Measurements from ENCODE around the gene TMEM60. TPM values are rescaled to one million over a fixed set of nuclear protein-coding genes. Genes with fewer than 3 reads are reported as not detected.

The TMEM60 gene
- total RNA-seq, 4 donors from 2014 or later, result 9.6 to 21.9 (median 14.5) TPM

DNA sequence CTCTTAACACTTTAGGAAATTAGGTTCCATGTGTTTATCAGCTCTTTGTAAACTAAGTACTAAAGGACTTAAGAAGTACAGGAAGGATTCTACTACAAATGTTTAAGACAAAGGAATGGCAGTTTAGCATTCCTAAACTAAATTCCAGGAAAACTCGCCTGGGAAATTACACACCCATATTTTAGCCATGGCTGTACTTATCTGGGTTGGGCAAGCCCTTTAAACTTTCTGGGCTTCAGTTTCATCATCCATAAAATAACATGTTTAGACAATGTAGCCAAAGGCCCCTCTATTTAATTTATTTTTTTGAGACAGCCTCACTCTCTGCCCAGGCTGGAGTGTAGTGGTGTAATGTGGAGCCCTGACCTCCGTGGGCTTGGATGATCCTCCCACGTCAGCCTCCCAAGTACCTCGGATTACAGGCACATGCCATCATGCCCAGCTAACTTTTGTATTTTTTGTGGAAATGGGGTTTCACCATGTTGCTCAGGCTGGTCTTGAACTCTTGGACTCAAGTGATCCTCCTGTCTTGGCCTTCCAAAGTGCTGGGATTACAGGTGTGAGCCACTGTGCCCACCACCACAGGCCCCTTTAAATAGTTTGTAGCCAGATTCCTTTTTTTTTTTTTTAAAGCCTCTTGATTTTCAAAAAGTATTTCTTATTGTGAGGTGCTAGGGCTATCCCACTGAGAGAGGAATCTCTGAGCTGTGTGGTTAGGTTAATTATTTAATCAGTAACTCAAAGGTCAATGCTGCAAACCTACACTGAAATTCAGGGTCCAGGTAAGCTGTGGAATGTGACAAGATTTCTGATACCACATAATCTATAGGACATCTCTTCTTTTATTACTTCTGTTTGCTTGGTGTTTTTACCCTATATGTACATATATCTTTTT is 32.1 kb downstream of the TMEM60 start:
- TF ChIP-seq, protein P1, sequence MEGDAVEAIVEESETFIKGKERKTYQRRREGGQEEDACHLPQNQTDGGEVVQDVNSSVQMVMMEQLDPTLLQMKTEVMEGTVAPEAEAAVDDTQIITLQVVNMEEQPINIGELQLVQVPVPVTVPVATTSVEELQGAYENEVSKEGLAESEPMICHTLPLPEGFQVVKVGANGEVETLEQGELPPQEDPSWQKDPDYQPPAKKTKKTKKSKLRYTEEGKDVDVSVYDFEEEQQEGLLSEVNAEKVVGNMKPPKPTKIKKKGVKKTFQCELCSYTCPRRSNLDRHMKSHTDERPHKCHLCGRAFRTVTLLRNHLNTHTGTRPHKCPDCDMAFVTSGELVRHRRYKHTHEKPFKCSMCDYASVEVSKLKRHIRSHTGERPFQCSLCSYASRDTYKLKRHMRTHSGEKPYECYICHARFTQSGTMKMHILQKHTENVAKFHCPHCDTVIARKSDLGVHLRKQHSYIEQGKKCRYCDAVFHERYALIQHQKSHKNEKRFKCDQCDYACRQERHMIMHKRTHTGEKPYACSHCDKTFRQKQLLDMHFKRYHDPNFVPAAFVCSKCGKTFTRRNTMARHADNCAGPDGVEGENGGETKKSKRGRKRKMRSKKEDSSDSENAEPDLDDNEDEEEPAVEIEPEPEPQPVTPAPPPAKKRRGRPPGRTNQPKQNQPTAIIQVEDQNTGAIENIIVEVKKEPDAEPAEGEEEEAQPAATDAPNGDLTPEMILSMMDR (IDR thresholded peaks at IDR 0.05), result no peak
- no peak for DNase-seq (ENCODE audit: low spot score)
- no peak for ATAC-seq (ENCODE audit: low FRiP score)

DNA sequence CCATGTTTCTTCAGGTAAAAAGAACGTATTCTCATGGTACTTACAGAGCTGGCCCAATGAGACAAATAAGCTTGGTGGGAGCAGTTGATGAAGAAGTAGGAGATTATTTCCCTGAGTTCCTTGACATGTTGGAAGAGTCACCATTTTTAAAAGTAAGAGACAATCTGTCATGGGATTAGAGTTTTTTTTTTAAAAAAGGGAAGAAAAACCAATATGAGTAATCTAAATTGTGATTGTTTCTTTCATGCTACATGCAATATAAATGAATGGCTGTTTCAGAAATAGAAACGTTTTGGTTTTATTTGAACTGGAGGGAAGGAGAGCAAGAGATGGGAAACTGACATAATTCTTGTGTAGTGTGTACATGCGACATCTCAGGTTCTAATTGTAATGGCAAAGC is 32.8 kb downstream of the TMEM60 start:
- TF ChIP-seq, protein P1 (IDR thresholded peaks at IDR 0.05), result no peak

DNA sequence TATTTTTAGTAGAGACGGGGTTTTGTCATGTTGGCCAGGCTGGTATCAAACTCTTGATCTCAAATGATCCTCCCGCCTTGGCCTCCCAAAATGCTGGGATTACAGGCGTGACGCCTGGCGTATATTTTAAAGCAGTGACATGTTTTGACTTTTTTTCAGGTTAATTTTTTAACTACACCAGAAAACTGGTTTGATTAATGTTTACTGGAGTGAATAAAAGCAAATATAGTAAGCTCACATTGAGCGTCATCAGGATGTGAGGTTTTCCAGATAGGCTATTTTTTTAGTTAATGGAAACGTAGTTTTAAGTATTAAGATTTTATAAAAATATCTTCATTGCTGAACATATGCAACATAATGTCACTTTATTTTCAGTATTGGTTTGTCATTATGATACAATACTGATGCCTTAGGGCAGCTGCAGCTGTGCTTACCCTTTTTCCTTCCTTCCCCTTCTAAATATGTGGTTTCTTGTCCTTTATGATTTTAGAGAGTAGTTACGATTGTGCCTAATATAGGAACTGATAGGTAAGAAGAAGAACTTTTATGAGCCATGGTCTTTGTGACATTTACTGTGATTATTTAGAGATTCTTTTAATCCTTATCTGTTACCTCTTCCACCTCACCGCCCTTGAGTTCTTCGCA is 37.3 kb downstream of the TMEM60 start:
- no peak for ATAC-seq (ENCODE audit: low FRiP score)
- TF ChIP-seq, protein P1 (IDR thresholded peaks at IDR 0.05), result no peak
- no peak for DNase-seq (ENCODE audit: low spot score)

More for the DNA sequence above, 32.8 kb downstream of the TMEM60 start:
- ATAC-seq (ENCODE audit: low FRiP score) (no peak), DNase-seq (ENCODE audit: low spot score) (no peak)

GRCh38 chr7:77759294-77759889 is 38.8 kb downstream of the TMEM60 start:
- TF ChIP-seq, protein P1 (IDR thresholded peaks at IDR 0.05), result peak in 1 of 3 donors; percentile 21
- ATAC-seq (ENCODE audit: low FRiP score), result peak; percentile 78
- peak; percentile 61 for DNase-seq (ENCODE audit: low spot score)

GRCh38 chr7:77757589-77757988 is 40.6 kb downstream of the TMEM60 start:
- no peak for ATAC-seq (ENCODE audit: low FRiP score)
- DNase-seq (ENCODE audit: low spot score), result no peak
- TF ChIP-seq, protein P1 (IDR thresholded peaks at IDR 0.05), result no peak

- TF ChIP-seq, protein P1 (IDR thresholded peaks at IDR 0.05), result no peak
- ATAC-seq (ENCODE audit: low FRiP score) (no peak), DNase-seq (ENCODE audit: low spot score) (no peak)
Measured at GRCh38 chr7:77753173-77753572, 45.1 kb downstream of the TMEM60 start.

Data from omental fat pad (tissue), 4 donors.